GM12878 (cell line): Measurements from ENCODE around the gene ZNF444. TPM values are rescaled to one million over a fixed set of nuclear protein-coding genes. Genes with fewer than 3 reads are reported as not detected.

Experiments
- ATAC-seq: fragments of 200-7000 bp; cut with Tn5 transposase; 3 replicates; pipeline ENCODE4 v1.9.1; 2020; ENCODE audit warnings: mild to moderate bottlenecking, moderate library complexity
- BruUV-seq: library from RNA; stranded (reverse); fragments of 400-500 nt; replicated peaks from 2 replicates; lab custom pipeline; 2021; lab: Mats Ljungman, UMichigan
- CTCF ChIA-PET: fragments of 300-600 bp; sonication (Branson Sonifier 250); formaldehyde crosslinking; extraction: SDS; loops from one replicate; lab custom pipeline; 2021; ENCODE audit warnings: inconsistent platforms; lab: Yijun Ruan, JAX
- POLR2A ChIA-PET: fragments of 350-600 bp; formaldehyde crosslinking; extraction: SDS; loops from one replicate; lab custom pipeline; 2021; ENCODE audit warnings: inconsistent platforms; lab: Charles Lee
- RAD21 ChIA-PET: fragments of 300-600 bp; sonication (Branson Sonifier 250); formaldehyde crosslinking; loops from one replicate; lab custom pipeline; 2023; ENCODE audit warnings: antibody characterized with exemption; ENCODE audit not compliant: unreplicated experiment; lab: Charles Lee
- SMC1A ChIA-PET: fragments of 300-600 bp; sonication (Branson Sonifier 250); formaldehyde crosslinking; loops from one replicate; lab custom pipeline; 2023; ENCODE audit not compliant: unreplicated experiment, uncharacterized antibody; lab: Charles Lee
- DNase-seq: peaks from one replicate; pipeline ENCODE4 v3.0.0-alpha.2; 2011; ENCODE audit warnings: low read depth, low spot score
- FAIRE-seq: peaks from 3 replicates; lab custom pipeline; 2011; peaks lifted over from hg19 to GRCh38; lab: Jason Lieb, UNC
- H2AFZ ChIP-seq: 2 replicates; pipeline ENCODE4 v1.6.0; 2011; ENCODE audit warnings: low read depth, low read length, control low read depth; ENCODE audit not compliant: control insufficient read depth
- H3K27ac ChIP-seq: 2 replicates; pipeline ENCODE4 v1.5.1; 2011; ENCODE audit warnings: control low read depth; ENCODE audit not compliant: control insufficient read depth, insufficient read depth
- H3K27me3 ChIP-seq, 2 experiments: replicated peaks in 1 of 2; 2 replicates each; pipeline versions ENCODE4 v1.6.0 to v1.6.1; 2011; ENCODE audit warnings: low read length in 1 of 2; ENCODE audit not compliant: control insufficient read depth in 2 of 2, insufficient read depth in 2 of 2
- H3K36me3 ChIP-seq, 2 experiments: 2 replicates each; pipeline ENCODE4 v1.5.1; 2011; ENCODE audit warnings: low read length in 1 of 2; ENCODE audit not compliant: control insufficient read depth in 2 of 2, insufficient read depth in 2 of 2
- H3K4me1 ChIP-seq: 2 replicates; pipeline ENCODE4 v1.6.1; 2011; ENCODE audit warnings: mild to moderate bottlenecking, low read length, moderate library complexity, mixed read lengths; ENCODE audit not compliant: control insufficient read depth, insufficient read depth
- H3K4me2 ChIP-seq: 2 replicates; pipeline ENCODE4 v1.6.0; 2011; ENCODE audit warnings: control low read depth; ENCODE audit not compliant: control insufficient read depth, insufficient read depth
- H3K4me3 ChIP-seq: fragments of 200-600 bp; sonication (generic); 2 replicates; pipeline ENCODE4 v1.5.1; 2016
- H3K79me2 ChIP-seq: 2 replicates; pipeline ENCODE4 v1.6.0; 2011; ENCODE audit warnings: low read length; ENCODE audit not compliant: control insufficient read depth, insufficient read depth
- H3K9ac ChIP-seq: 2 replicates; pipeline ENCODE4 v1.8.0; 2011; ENCODE audit warnings: low read length, control low read depth, mixed read lengths; ENCODE audit not compliant: control insufficient read depth, insufficient read depth
- H3K9me3 ChIP-seq: replicated peaks from 3 replicates; pipeline ENCODE4 v1.5.1; 2011; ENCODE audit warnings: mild to moderate bottlenecking, low read length; ENCODE audit not compliant: control insufficient read depth, insufficient read depth
- H4K20me1 ChIP-seq: 2 replicates; pipeline ENCODE4 v1.6.0; 2011; ENCODE audit not compliant: control insufficient read depth, insufficient read depth
- HCFC1 ChIP-seq: fragments of 150-350 bp; IDR thresholded peaks from 2 replicates; pipeline ENCODE4 v1.6.1; 2014; ENCODE audit warnings: low read length
- NFYA ChIP-seq: IDR thresholded peaks from 2 replicates; pipeline ENCODE4 v1.6.1; 2011; ENCODE audit warnings: low read depth, mild to moderate bottlenecking, low read length, improper control_type of control experiment, borderline replicate concordance
- POLR2A ChIP-seq: IDR thresholded peaks from 2 replicates; pipeline ENCODE4 v1.6.1; 2011; ENCODE audit warnings: low read depth, mild to moderate bottlenecking, low read length
- RCOR1 ChIP-seq: conservative IDR thresholded peaks from 2 replicates; pipeline ENCODE4 v1.6.1; 2012; ENCODE audit warnings: low read depth, low read length, improper control_type of control experiment
- WGBS: methylation state at CpG from one replicate; pipeline ENCODE4 v1.1.6; 2016; ENCODE audit warnings: low lambda C conversion rate; ENCODE audit not compliant: insufficient replicate concordance, insufficient coverage; ENCODE audit errors: missing lambda C conversion rate; 5-methylcytosine and 5-hydroxymethylcytosine counted together
- in situ Hi-C: fragments of 300-500 bp; cut with MboI; formaldehyde crosslinking; loops from 9 replicates; pipeline ENCODE4 v1.14.3; 2018; ENCODE audit warnings: mixed read lengths
- intact Hi-C: fragments of 100-400 bp; cut with micrococcal nuclease; formaldehyde crosslinking; loops from one replicate; pipeline ENCODE4 v1.14.2; 2022; ENCODE audit not compliant: unreplicated experiment
- polyA plus RNA-seq, 11 experiments: library from polyadenylated mRNA; depleted of rRNA in 4 of 11; unstranded in 6 of 11; stranded (reverse) in 5 of 11; fragments of >200 nt; fragmentation: Nextera tagmentation in 4 of 11; fragmentation: Illumina TruSeq in 1 of 11; extraction: Ambion mirVana in 4 of 11; extraction: Trizol in 1 of 11; gene quantifications; 1 replicate in 1 of 11; 2 replicates in 10 of 11; pipeline versions ENCODE4 v1.2.1 to v1.2.3, GENCODE V29; 2011 to 2016; ENCODE audit warnings: inconsistent platforms in 2 of 11, missing spikeins in 2 of 11, low read depth in 1 of 11
- total RNA-seq, 4 experiments: library from RNA; depleted of rRNA in 3 of 4; stranded (reverse); fragments of >200 nt in 3 of 4; fragmentation: Illumina TruSeq in 1 of 4; extraction: Trizol in 1 of 4; gene quantifications; 2 replicates each; pipeline versions ENCODE4 v1.2.1 to v1.2.3, GENCODE V29; 2013 to 2021
- TF ChIP-seq, protein P1 (sequence below): fragments of 450-650 bp; IDR thresholded peaks from 2 replicates; pipeline ENCODE4 v1.6.1; 2017; ENCODE audit warnings: antibody characterized with exemption, mild to moderate bottlenecking, moderate library complexity

ZNF444 gene
- total and polyA plus RNA-seq, 10 of the 15 experiments (the other 5 are each of a cell fraction or from before 2014, with no cell fraction given) = 0.45 to 28.2 (median 11.6) TPM

DNA sequence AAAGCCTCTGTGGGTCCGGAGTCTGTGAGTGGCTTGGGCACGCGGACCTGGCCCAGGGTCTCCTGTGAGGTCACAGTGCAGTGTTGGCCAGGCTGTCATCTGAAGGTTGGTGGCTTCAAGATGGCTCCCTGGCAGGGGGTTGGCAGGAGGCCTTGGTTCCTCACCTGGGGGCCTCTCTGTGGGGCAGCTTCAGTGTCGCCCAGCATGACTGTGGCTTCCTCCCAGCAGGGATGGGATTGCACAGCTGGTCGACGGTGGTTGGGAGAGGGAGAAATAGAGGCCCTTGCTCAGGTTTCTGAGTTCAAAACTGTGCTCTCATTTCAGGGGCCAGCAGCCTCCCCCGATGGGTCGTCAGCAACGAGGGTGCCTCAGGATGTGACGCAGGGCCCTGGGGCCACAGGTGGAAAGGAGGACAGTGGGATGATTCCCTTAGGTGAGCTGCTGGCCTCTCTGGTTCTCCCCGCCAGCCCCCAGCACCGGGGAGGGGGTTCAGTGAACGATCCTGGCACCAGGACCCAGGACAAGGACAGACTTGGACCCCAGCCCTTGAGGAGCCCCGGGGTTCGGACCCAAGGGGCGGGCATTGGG is 17.2 kb downstream of the ZNF444 start:
- peaks cover 9 to 11% of the 10 kb centered on the region in 2 experiments; a peak in 3 of 4 replicates for H3K36me3 ChIP-seq
- H3K9ac ChIP-seq = no peak overlapping the region
- H3K4me1 ChIP-seq = no peaks in the 10 kb centered on the region
- H4K20me1 ChIP-seq = no peaks in the 10 kb centered on the region
- no peak overlapping the region for H3K4me2 ChIP-seq
- no peaks in the 10 kb centered on the region for H3K9me3 ChIP-seq
- H2AFZ ChIP-seq = no peak overlapping the region
- H3K79me2 ChIP-seq = no peaks in the 10 kb centered on the region
- in situ Hi-C loops = no loop called here
- ChIA-PET CTCF (interaction anchor here (0.9 to 1.2 kb wide), 2 partner anchors 14 to 29 kb away, joined by 3 to 5 read pairs; no protein-coding TSS in a partner anchor), SMC1A (no interaction called here), POLR2A (no interaction called here), RAD21 (no interaction called here)
- intact Hi-C loops = no loop called here
- DNase-seq (no peak), FAIRE-seq (no peak), ATAC-seq (no peak)
- no peak overlapping the region for H3K4me3 ChIP-seq
- H3K27ac ChIP-seq = no peak overlapping the region
- WGBS = 90% methylated on average over 16 of the region's 16 CpGs
- TF ChIP-seq NFYA (no peak), HCFC1 (no peak), POLR2A (0 out of 2 replicates have a peak, but pooled peaks have one; percentile 16), RCOR1 (no peak)
- TF ChIP-seq, protein P1, sequence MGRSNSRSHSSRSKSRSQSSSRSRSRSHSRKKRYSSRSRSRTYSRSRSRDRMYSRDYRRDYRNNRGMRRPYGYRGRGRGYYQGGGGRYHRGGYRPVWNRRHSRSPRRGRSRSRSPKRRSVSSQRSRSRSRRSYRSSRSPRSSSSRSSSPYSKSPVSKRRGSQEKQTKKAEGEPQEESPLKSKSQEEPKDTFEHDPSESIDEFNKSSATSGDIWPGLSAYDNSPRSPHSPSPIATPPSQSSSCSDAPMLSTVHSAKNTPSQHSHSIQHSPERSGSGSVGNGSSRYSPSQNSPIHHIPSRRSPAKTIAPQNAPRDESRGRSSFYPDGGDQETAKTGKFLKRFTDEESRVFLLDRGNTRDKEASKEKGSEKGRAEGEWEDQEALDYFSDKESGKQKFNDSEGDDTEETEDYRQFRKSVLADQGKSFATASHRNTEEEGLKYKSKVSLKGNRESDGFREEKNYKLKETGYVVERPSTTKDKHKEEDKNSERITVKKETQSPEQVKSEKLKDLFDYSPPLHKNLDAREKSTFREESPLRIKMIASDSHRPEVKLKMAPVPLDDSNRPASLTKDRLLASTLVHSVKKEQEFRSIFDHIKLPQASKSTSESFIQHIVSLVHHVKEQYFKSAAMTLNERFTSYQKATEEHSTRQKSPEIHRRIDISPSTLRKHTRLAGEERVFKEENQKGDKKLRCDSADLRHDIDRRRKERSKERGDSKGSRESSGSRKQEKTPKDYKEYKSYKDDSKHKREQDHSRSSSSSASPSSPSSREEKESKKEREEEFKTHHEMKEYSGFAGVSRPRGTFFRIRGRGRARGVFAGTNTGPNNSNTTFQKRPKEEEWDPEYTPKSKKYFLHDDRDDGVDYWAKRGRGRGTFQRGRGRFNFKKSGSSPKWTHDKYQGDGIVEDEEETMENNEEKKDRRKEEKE = no peak
- H3K27me3 ChIP-seq = no peaks in the 10 kb centered on the region
- BruUV-seq = no TSS peak
